Lung (tissue), 12 donors: Measurements from ENCODE around the gene ATP1B1. TPM values are rescaled to one million over a fixed set of nuclear protein-coding genes. Genes with fewer than 3 reads are reported as not detected.

Source experiments
- ATAC-seq: fragments of 200-7000 bp; cut with Tn5 transposase; one replicate; pipeline ENCODE4 v1.9.1; 2020; ENCODE audit warnings: moderate number of reproducible peaks; ENCODE audit not compliant: insufficient read depth, low FRiP score
- DNase-seq, 3 donors: peaks; one replicate each; pipeline ENCODE4 v3.0.0-alpha.2; 2013 to 2017
- H3K27ac ChIP-seq, 2 donors: one replicate each; pipeline ENCODE4 v1.5.1; 2013; ENCODE audit warnings: mild to moderate bottlenecking in 2 of 2, moderate library complexity in 2 of 2, control low read depth in 1 of 2, inconsistent platforms in 1 of 2, low read depth in 1 of 2, low read length in 1 of 2
- H3K27me3 ChIP-seq, 3 donors: one replicate each; pipeline ENCODE4 v1.5.1; 2013; ENCODE audit warnings: low read length in 2 of 3; ENCODE audit not compliant: control insufficient read depth in 3 of 3, insufficient read depth in 3 of 3
- H3K36me3 ChIP-seq, 4 donors: one replicate each; pipeline ENCODE4 v1.5.1; 2013; ENCODE audit warnings: low read length in 4 of 4, mild to moderate bottlenecking in 1 of 4, moderate library complexity in 1 of 4; ENCODE audit not compliant: control insufficient read depth in 4 of 4, insufficient read depth in 4 of 4
- H3K4me1 ChIP-seq, 5 donors: one replicate each; pipeline ENCODE4 v1.5.1; 2013; ENCODE audit warnings: low read length in 5 of 5, mild to moderate bottlenecking in 2 of 5, moderate library complexity in 1 of 5; ENCODE audit not compliant: control insufficient read depth in 5 of 5, insufficient read depth in 5 of 5
- H3K4me3 ChIP-seq: one replicate; pipeline ENCODE4 v1.5.1; 2013; ENCODE audit warnings: mild to moderate bottlenecking, control low read depth, moderate library complexity
- H3K9ac ChIP-seq, 2 donors: one replicate each; pipeline ENCODE4 v1.5.1; 2013; ENCODE audit warnings: low read length in 2 of 2, control low read depth in 1 of 2; ENCODE audit not compliant: insufficient read depth in 1 of 2
- H3K9me3 ChIP-seq, 4 donors: one replicate each; pipeline ENCODE4 v1.5.1; 2013; ENCODE audit warnings: low read length in 3 of 4, mild to moderate bottlenecking in 1 of 4, moderate library complexity in 1 of 4; ENCODE audit not compliant: control insufficient read depth in 4 of 4, insufficient read depth in 3 of 4
- CTCF ChIP-seq: IDR thresholded peaks from 2 replicates; pipeline ENCODE4 v1.5.1; 2012; ENCODE audit warnings: mild to moderate bottlenecking; ENCODE audit errors: control extremely low read depth, extremely low read depth
- WGBS, 2 donors: extraction: QIAGEN DNeasy Blood & Tissue Kit; methylation state at CpG; one replicate each; pipeline ENCODE4 v1.1.7; 2013; 5-methylcytosine and 5-hydroxymethylcytosine counted together
- polyA plus RNA-seq, 2 donors: library from polyadenylated mRNA; stranded (reverse); fragments of 200-250 nt; gene quantifications; one replicate each; pipeline ENCODE4 v1.2.1, GENCODE V29; 2013
- total RNA-seq, 2 donors: library from RNA; depleted of rRNA in 1 of 2; stranded (reverse); fragments of >200 nt in 1 of 2; gene quantifications; one replicate each; pipeline ENCODE4 v1.2.1, GENCODE V29; 2014 to 2021
- donor health status: control.
- donor health status: control.
- donor health status: Bipolar disorder and iron deficiency.
- donor health status: healthy.
- donor health status: DM: yes; HTN: yes; CAD: no.

ATP1B1 gene
- total and polyA plus RNA-seq, 4 donors = 105 to 226 (median 167) TPM

GRCh38 chr1:169141356-169141755, 34.9 kb downstream of the ATP1B1 start:
- H3K9ac ChIP-seq = no peak overlapping the region
- no peaks in the 10 kb centered on the region for H3K27me3 ChIP-seq
- ATAC-seq = no peak
- no peak for DNase-seq
- 83 to 84% methylated on average over 3 of the region's 3 CpGs for WGBS, 2 donors
- no peaks in the 10 kb centered on the region for H3K9me3 ChIP-seq
- no peaks in the 10 kb centered on the region for H3K36me3 ChIP-seq
- H3K4me3 ChIP-seq = no peak overlapping the region
- H3K4me1 ChIP-seq = no peaks in the 10 kb centered on the region
- no peak for TF ChIP-seq CTCF
- H3K27ac ChIP-seq = no peak overlapping the region

DNA sequence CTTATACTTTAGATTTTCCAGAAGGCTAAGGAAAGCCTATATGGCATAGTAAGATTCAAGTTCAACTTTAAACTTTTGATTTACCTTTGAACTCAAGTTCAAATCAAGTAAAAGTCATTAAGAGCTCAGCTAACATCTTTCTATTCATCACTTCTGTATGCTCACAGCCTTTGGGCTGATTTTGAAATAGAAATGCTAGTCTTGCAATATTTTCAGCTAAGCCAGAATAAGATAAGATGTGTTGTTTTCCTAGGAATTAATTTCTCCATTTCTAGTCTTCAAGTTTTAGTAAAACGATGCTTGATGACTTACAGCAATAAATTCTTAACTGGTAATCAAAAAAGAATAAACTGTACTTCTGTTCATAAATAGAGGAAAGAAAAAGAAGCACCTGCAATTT, 35.6 kb downstream of the ATP1B1 start:
- no peaks in the 10 kb centered on the region for H3K9me3 ChIP-seq
- no peaks in the 10 kb centered on the region for H3K36me3 ChIP-seq
- H3K27me3 ChIP-seq = no peaks in the 10 kb centered on the region
- 38 to 43% methylated on average over 1 of the region's 1 CpG for WGBS, 2 donors
- ATAC-seq = no peak
- no peak overlapping the region for H3K4me3 ChIP-seq
- H3K4me1 ChIP-seq = no peaks in the 10 kb centered on the region
- H3K27ac ChIP-seq = no peak overlapping the region
- no peak overlapping the region for H3K9ac ChIP-seq
- TF ChIP-seq CTCF = no peak
- DNase-seq = no peak

GRCh38 chr1:169143346-169143745, 36.9 kb downstream of the ATP1B1 start:
- DNase-seq = no peak

More at GRCh38 chr1:169143346-169143745, 36.9 kb downstream of the ATP1B1 start:
- no peak for ATAC-seq
- TF ChIP-seq CTCF = no peak
- 74 to 86% methylated on average over 3 of the region's 3 CpGs for WGBS, 2 donors
- Histone ChIP-seq H3K9ac (no peak overlapping the region), H3K36me3 (no peaks in the 10 kb centered on the region), H3K4me1 (no peaks in the 10 kb centered on the region), H3K9me3 (no peaks in the 10 kb centered on the region), H3K4me3 (no peak overlapping the region), H3K27ac (no peak overlapping the region), H3K27me3 (no peaks in the 10 kb centered on the region)
